GM12878 (cell line): ENCODE data around the gene SVOP. TPM values are rescaled to one million over a fixed set of nuclear protein-coding genes. Genes with fewer than 3 reads are reported as not detected.

Experiments used
- ATAC-seq: fragments of 200-7000 bp; cut with Tn5 transposase; 3 replicates; pipeline ENCODE4 v1.9.1; 2020; ENCODE audit warnings: mild to moderate bottlenecking, moderate library complexity
- BruUV-seq: library from RNA; stranded (reverse); fragments of 400-500 nt; replicated peaks from 2 replicates; lab custom pipeline; 2021; lab: Mats Ljungman, UMichigan
- CTCF ChIA-PET: fragments of 300-600 bp; sonication (Branson Sonifier 250); formaldehyde crosslinking; extraction: SDS; loops from one replicate; lab custom pipeline; 2021; ENCODE audit warnings: inconsistent platforms; lab: Yijun Ruan, JAX
- POLR2A ChIA-PET: fragments of 350-600 bp; formaldehyde crosslinking; extraction: SDS; loops from one replicate; lab custom pipeline; 2021; ENCODE audit warnings: inconsistent platforms; lab: Charles Lee
- RAD21 ChIA-PET: fragments of 300-600 bp; sonication (Branson Sonifier 250); formaldehyde crosslinking; loops from one replicate; lab custom pipeline; 2023; ENCODE audit warnings: antibody characterized with exemption; ENCODE audit not compliant: unreplicated experiment; lab: Charles Lee
- SMC1A ChIA-PET: fragments of 300-600 bp; sonication (Branson Sonifier 250); formaldehyde crosslinking; loops from one replicate; lab custom pipeline; 2023; ENCODE audit not compliant: unreplicated experiment, uncharacterized antibody; lab: Charles Lee
- DNase-seq: peaks from one replicate; pipeline ENCODE4 v3.0.0-alpha.2; 2011; ENCODE audit warnings: low read depth, low spot score
- FAIRE-seq: peaks from 3 replicates; lab custom pipeline; 2011; peaks lifted over from hg19 to GRCh38; lab: Jason Lieb, UNC
- H2AFZ ChIP-seq: 2 replicates; pipeline ENCODE4 v1.6.0; 2011; ENCODE audit warnings: low read depth, low read length, control low read depth; ENCODE audit not compliant: control insufficient read depth
- H3K27ac ChIP-seq: 2 replicates; pipeline ENCODE4 v1.5.1; 2011; ENCODE audit warnings: control low read depth; ENCODE audit not compliant: control insufficient read depth, insufficient read depth
- H3K27me3 ChIP-seq, 2 experiments: replicated peaks in 1 of 2; 2 replicates each; pipeline versions ENCODE4 v1.6.0 to v1.6.1; 2011; ENCODE audit warnings: low read length in 1 of 2; ENCODE audit not compliant: control insufficient read depth in 2 of 2, insufficient read depth in 2 of 2
- H3K36me3 ChIP-seq, 2 experiments: 2 replicates each; pipeline ENCODE4 v1.5.1; 2011; ENCODE audit warnings: low read length in 1 of 2; ENCODE audit not compliant: control insufficient read depth in 2 of 2, insufficient read depth in 2 of 2
- H3K4me1 ChIP-seq: 2 replicates; pipeline ENCODE4 v1.6.1; 2011; ENCODE audit warnings: mild to moderate bottlenecking, low read length, moderate library complexity, mixed read lengths; ENCODE audit not compliant: control insufficient read depth, insufficient read depth
- H3K4me2 ChIP-seq: 2 replicates; pipeline ENCODE4 v1.6.0; 2011; ENCODE audit warnings: control low read depth; ENCODE audit not compliant: control insufficient read depth, insufficient read depth
- H3K4me3 ChIP-seq: fragments of 200-600 bp; sonication (generic); 2 replicates; pipeline ENCODE4 v1.5.1; 2016
- H3K79me2 ChIP-seq: 2 replicates; pipeline ENCODE4 v1.6.0; 2011; ENCODE audit warnings: low read length; ENCODE audit not compliant: control insufficient read depth, insufficient read depth
- H3K9ac ChIP-seq: 2 replicates; pipeline ENCODE4 v1.8.0; 2011; ENCODE audit warnings: low read length, control low read depth, mixed read lengths; ENCODE audit not compliant: control insufficient read depth, insufficient read depth
- H3K9me3 ChIP-seq: replicated peaks from 3 replicates; pipeline ENCODE4 v1.5.1; 2011; ENCODE audit warnings: mild to moderate bottlenecking, low read length; ENCODE audit not compliant: control insufficient read depth, insufficient read depth
- H4K20me1 ChIP-seq: 2 replicates; pipeline ENCODE4 v1.6.0; 2011; ENCODE audit not compliant: control insufficient read depth, insufficient read depth
- CHD4 ChIP-seq: fragments of 200-600 bp; sonication (generic); IDR thresholded peaks from 2 replicates; pipeline ENCODE4 v1.6.1; 2016; ENCODE audit warnings: mild to moderate bottlenecking
- EED ChIP-seq: sonication (generic); IDR thresholded peaks from 2 replicates; pipeline ENCODE4 v1.6.1; 2016; ENCODE audit warnings: antibody characterized with exemption, low read depth
- FOXM1 ChIP-seq: IDR thresholded peaks from 2 replicates; pipeline ENCODE4 v1.6.1; 2012; ENCODE audit warnings: low read depth, mild to moderate bottlenecking, inconsistent platforms, low read length, moderate library complexity
- HDAC2 ChIP-seq: fragments of 200-600 bp; sonication (generic); IDR thresholded peaks from 2 replicates; pipeline ENCODE4 v1.6.1; 2017
- HDAC6 ChIP-seq: fragments of 200-600 bp; sonication (generic); IDR thresholded peaks from one replicate; pipeline ENCODE4 v1.8.0; 2017; ENCODE audit warnings: antibody characterized with exemption; ENCODE audit not compliant: unreplicated experiment
- IKZF1 ChIP-seq: fragments of 450-650 bp; conservative IDR thresholded peaks from 2 replicates; pipeline ENCODE4 v1.6.1; 2017; ENCODE audit warnings: antibody characterized with exemption, mild to moderate bottlenecking
- LARP7 ChIP-seq: fragments of 450-650 bp; IDR thresholded peaks from 2 replicates; pipeline ENCODE4 v1.6.1; 2017; ENCODE audit warnings: mild to moderate bottlenecking
- NFYB ChIP-seq: IDR thresholded peaks from 2 replicates; pipeline ENCODE4 v1.6.1; 2011; ENCODE audit warnings: low read depth, mild to moderate bottlenecking, low read length, improper control_type of control experiment, moderate library complexity; ENCODE audit not compliant: insufficient read depth
- RAD51 ChIP-seq: fragments of 450-650 bp; IDR thresholded peaks from 2 replicates; pipeline ENCODE4 v1.6.1; 2016; ENCODE audit warnings: moderate library complexity, mild to moderate bottlenecking, inconsistent platforms
- RBBP5 ChIP-seq: fragments of 200-600 bp; sonication (generic); conservative IDR thresholded peaks from 2 replicates; pipeline ENCODE4 v1.6.1; 2016
- SKIL ChIP-seq: fragments of 450-650 bp; IDR thresholded peaks from 2 replicates; pipeline ENCODE4 v1.6.1; 2017; ENCODE audit warnings: mild to moderate bottlenecking, low read depth, inconsistent platforms; ENCODE audit not compliant: poor library complexity, severe bottlenecking
- WGBS: methylation state at CpG from one replicate; pipeline ENCODE4 v1.1.6; 2016; ENCODE audit warnings: low lambda C conversion rate; ENCODE audit not compliant: insufficient replicate concordance, insufficient coverage; ENCODE audit errors: missing lambda C conversion rate; 5-methylcytosine and 5-hydroxymethylcytosine counted together
- in situ Hi-C: fragments of 300-500 bp; cut with MboI; formaldehyde crosslinking; loops from 9 replicates; pipeline ENCODE4 v1.14.3; 2018; ENCODE audit warnings: mixed read lengths
- intact Hi-C: fragments of 100-400 bp; cut with micrococcal nuclease; formaldehyde crosslinking; loops from one replicate; pipeline ENCODE4 v1.14.2; 2022; ENCODE audit not compliant: unreplicated experiment
- polyA plus RNA-seq, 11 experiments: library from polyadenylated mRNA; depleted of rRNA in 4 of 11; unstranded in 6 of 11; stranded (reverse) in 5 of 11; fragments of >200 nt; fragmentation: Nextera tagmentation in 4 of 11; fragmentation: Illumina TruSeq in 1 of 11; extraction: Ambion mirVana in 4 of 11; extraction: Trizol in 1 of 11; gene quantifications; 1 replicate in 1 of 11; 2 replicates in 10 of 11; pipeline versions ENCODE4 v1.2.1 to v1.2.3, GENCODE V29; 2011 to 2016; ENCODE audit warnings: inconsistent platforms in 2 of 11, missing spikeins in 2 of 11, low read depth in 1 of 11
- total RNA-seq, 4 experiments: library from RNA; depleted of rRNA in 3 of 4; stranded (reverse); fragments of >200 nt in 3 of 4; fragmentation: Illumina TruSeq in 1 of 4; extraction: Trizol in 1 of 4; gene quantifications; 2 replicates each; pipeline versions ENCODE4 v1.2.1 to v1.2.3, GENCODE V29; 2013 to 2021

SVOP gene
- total and polyA plus RNA-seq, 10 of the 15 experiments (the other 5 are each of a cell fraction or from before 2014, with no cell fraction given): under 0.01 TPM; not detected in 9

GRCh38 chr12:108918960-108919642 is 101.8 kb downstream of the SVOP start:
- ChIA-PET CTCF (no interaction called here), SMC1A (no interaction called here)

More at GRCh38 chr12:108918960-108919642, 101.8 kb downstream of the SVOP start:
- no peak overlapping the region for H2AFZ ChIP-seq
- no peaks in the 10 kb centered on the region for H3K4me1 ChIP-seq
- no peaks in the 10 kb centered on the region for H4K20me1 ChIP-seq
- FAIRE-seq (no peak), DNase-seq (no peak), ATAC-seq (no peak)
- H3K27ac ChIP-seq: no peak overlapping the region
- H3K36me3 ChIP-seq: no peaks in the 10 kb centered on the region
- no peak overlapping the region for H3K4me2 ChIP-seq
- in situ Hi-C loops: no loop called here
- H3K9ac ChIP-seq: no peak overlapping the region
- no TSS peak for BruUV-seq
- no peak overlapping the region for H3K4me3 ChIP-seq
- 56% methylated on average over 3 of the region's 3 CpGs for WGBS
- RAD21 ChIA-PET: no interaction called here
- peaks cover 5% of the 10 kb centered on the region; the same call in 2 of the 3 replicates for H3K9me3 ChIP-seq
- H3K27me3 ChIP-seq: no peaks in the 10 kb centered on the region; a peak in 1 of 4 replicates
- POLR2A ChIA-PET: no interaction called here
- TF ChIP-seq EED: no peak
- TF ChIP-seq RAD51: no peak
- no peak for TF ChIP-seq IKZF1
- no peak for TF ChIP-seq CHD4
- TF ChIP-seq NFYB: no peak
- no peak for TF ChIP-seq HDAC2
- no peak for TF ChIP-seq HDAC6
- no peak for TF ChIP-seq LARP7
- TF ChIP-seq SKIL: no peak
- no peak for TF ChIP-seq RBBP5
- no peak for TF ChIP-seq FOXM1
- no peaks in the 10 kb centered on the region for H3K79me2 ChIP-seq
- intact Hi-C loops: no loop called here
